Stimulated activated CD8-positive, alpha-beta memory T cell treated with anti-CD3 and anti-CD28 coated beads, Interleukin-12 subunit alpha, Interleukin-12 subunit beta, amount 100 ng/mL, for 1 hour (primary cell): ENCODE measurements around the gene RPS13.
A peak's percentile ranks its signal among the peaks of the same experiment; 100 is the strongest.
"Not testable (repeated sequence)": the region's sequence is repeated elsewhere in the genome, so short reads cannot be mapped to it uniquely, and the experiment has no call there.

Source experiments
- DNase-seq: peaks from one replicate; pipeline ENCODE4 v3.0.0-alpha.2; 2020; ENCODE audit warnings: low read depth

RPS13 gene

GRCh38 chr11:17077520-17078401 is at the start of gene RPS13:
RPS13 (minus strand) TSS chr11:17077667; CDS start chr11:17077641, 26 bp downstream.
- peak; percentile 89 for DNase-seq

- no peak for DNase-seq
Observed at GRCh38 chr11:17121981-17122380, 44.5 kb upstream of the RPS13 start.

GRCh38 chr11:17117262-17117661 is 39.8 kb upstream of the RPS13 start:
- DNase-seq, result no peak

GRCh38 chr11:17116117-17116516 is 38.6 kb upstream of the RPS13 start:
- no peak for DNase-seq

GRCh38 chr11:17107745-17108144 is 30.3 kb upstream of the RPS13 start:
- DNase-seq, result not testable (repeated sequence)

- not testable (repeated sequence) for DNase-seq
Observed at GRCh38 chr11:17105404-17106040, 28.1 kb upstream of the RPS13 start.

GRCh38 chr11:17102462-17102861 is 25.0 kb upstream of the RPS13 start:
- DNase-seq, result no peak

GRCh38 chr11:17098658-17099057 is 21.2 kb upstream of the RPS13 start:
- no peak for DNase-seq

GRCh38 chr11:17098038-17098437 is 20.6 kb upstream of the RPS13 start:
- DNase-seq, result no peak

- not testable (repeated sequence) for DNase-seq
Observed at GRCh38 chr11:17085976-17086375, 8.5 kb upstream of the RPS13 start.

GRCh38 chr11:17077240-17077519 is 287 bp downstream of the RPS13 start:
- no peak for DNase-seq

- DNase-seq, result no peak
Observed at GRCh38 chr11:17076517-17077239, 789 bp downstream of the RPS13 start.

- no peak for DNase-seq
Observed at GRCh38 chr11:17075506-17075905, 2.0 kb downstream of the RPS13 start.

GRCh38 chr11:17073370-17074027 is 4.0 kb downstream of the RPS13 start:
- no peak for DNase-seq

GRCh38 chr11:17067417-17067816 is 10.1 kb downstream of the RPS13 start:
- no peak for DNase-seq

- DNase-seq, result no peak
Observed at GRCh38 chr11:17066691-17067090, 10.8 kb downstream of the RPS13 start.

GRCh38 chr11:17063171-17064002 is 14.1 kb downstream of the RPS13 start:
- no peak for DNase-seq

- not testable (repeated sequence) for DNase-seq
Observed at GRCh38 chr11:17051146-17051545, 26.3 kb downstream of the RPS13 start.

GRCh38 chr11:17048491-17048890 is 29.0 kb downstream of the RPS13 start:
- DNase-seq, result not testable (repeated sequence)

GRCh38 chr11:17046690-17047089 is 30.8 kb downstream of the RPS13 start:
- DNase-seq, result no peak
